ENCODE measurements around the gene ACBD4. TPM values are rescaled to one million over a fixed set of nuclear protein-coding genes. Genes with fewer than 3 reads are reported as not detected.

ACBD4 gene
- polyA plus RNA-seq, 2 donors = 5.9 to 8.8 TPM

DNA sequence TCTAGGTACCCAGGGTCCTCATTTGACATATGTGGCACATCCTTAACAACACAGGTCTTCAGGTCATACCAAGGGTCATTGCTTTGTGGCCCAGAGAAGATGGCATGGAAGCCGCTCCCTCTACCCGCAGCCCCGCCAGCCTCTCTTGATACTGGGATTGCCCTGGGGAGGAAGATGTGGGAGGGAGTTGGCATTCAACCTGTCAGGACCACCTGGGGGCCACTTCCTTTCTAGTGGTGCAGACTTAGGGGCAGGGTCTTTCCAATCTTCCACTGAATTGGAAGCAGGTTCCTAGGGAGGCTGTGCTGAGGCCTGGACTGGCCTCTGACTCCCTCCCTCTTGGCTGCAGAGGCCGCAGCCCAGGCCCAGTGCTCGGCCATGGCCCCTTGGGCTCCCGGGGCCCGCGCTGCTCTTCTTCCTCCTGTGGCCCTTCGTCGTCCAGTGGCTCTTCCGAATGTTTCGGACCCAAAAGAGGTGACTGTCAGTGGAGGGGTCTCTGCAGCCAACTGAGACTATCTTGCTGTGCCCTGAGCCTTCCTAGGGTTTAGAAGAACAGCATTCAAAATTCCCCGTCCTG is 7.7 kb downstream of the ACBD4 start:
- Histone ChIP-seq H3K27ac (ENCODE audit: low read depth in 2 of 2, low read length in 1 of 2) (peak overlapping the region; percentile 88 to 91), H3K27me3 (ENCODE audit: control insufficient read depth in 1 of 2, insufficient read depth in 2 of 2, low read length in 2 of 2) (no peaks in the 10 kb centered on the region), H3K4me1 (ENCODE audit: control insufficient read depth in 2 of 2, insufficient read depth in 2 of 2, low read length in 1 of 2) (peaks cover 2 to 5% of the 10 kb centered on the region in 2 donors), H3K36me3 (ENCODE audit: control insufficient read depth in 2 of 2, insufficient read depth in 2 of 2, low read length in 1 of 2) (no peaks in the 10 kb centered on the region), H3K9me3 (ENCODE audit: control insufficient read depth in 2 of 2, insufficient read depth in 1 of 2, low read depth in 1 of 2, low read length in 1 of 2) (no peaks in the 10 kb centered on the region), H3K4me3 (ENCODE audit: low read depth in 1 of 2, low read length in 2 of 2) (no peak overlapping the region)
- WGBS, 2 donors = 65 to 70% methylated on average over 13 of the region's 13 CpGs

DNA sequence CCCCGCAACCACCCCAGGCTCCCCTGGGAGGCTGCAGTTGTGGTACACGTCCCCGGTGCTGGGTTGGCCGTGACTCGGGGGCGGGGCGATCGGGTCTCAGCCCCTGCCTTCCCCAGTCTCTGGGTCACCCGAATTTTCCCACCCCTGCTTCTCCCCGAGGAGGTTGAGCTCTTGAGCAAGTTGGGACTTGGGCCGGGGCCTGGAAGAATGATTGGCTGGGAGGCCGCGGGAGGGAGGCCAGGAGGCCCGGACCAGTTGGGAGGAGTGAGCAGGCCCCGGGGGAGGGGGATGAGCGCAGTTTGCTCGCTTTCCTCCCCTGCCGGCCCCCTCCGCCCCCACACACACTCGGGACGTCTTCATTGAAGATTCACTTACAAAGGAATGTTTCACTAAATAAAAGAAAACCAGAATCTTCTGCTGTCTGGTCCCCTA is 8.3 kb downstream of the ACBD4 start:
- peak overlapping the region; percentile 51 to 52 for H3K4me3 ChIP-seq (ENCODE audit: low read depth in 1 of 2, low read length in 2 of 2)

DNA sequence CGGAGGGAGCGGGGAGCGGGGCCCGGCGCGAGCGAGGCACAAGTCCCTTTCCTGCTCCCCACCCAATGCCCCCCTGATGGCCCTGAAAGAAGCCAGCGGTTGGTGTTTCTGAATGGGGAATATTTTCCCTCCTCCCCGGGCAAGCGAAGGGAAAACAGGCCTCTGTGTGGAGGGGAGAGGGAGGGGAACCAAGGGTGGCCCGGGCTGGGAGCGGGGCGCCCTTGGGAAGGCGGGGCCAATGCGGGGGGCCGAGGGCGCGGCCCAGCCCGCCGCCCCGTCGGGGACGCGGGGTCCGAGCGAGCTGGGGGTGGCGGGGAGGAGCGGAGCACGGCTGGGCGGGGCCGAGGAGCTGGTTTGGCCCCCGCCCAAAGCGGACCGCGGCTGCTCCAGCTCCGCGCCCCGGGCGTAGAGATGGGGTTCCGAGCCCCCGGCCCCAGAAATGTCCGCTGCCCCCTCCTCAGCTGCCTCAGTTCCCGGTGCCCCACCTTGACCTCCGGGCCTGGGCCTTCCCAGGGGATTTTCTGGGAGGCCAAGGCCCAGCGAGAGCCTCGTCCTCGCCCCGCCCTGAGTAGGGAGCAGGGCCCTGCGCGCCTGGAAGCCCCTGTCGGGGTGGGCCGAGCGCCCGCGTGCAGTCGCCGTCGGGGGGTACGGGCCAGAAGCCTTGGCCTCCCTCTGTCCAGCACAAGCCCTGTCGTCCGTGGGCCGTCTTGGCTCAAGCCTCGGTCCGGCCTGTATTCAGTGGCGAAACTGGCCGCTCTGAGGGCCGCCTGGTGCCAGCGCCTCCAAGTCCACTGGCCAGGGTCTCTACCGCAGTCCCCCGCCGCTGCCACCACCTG is 8.9 kb downstream of the ACBD4 start:
- Histone ChIP-seq H3K27me3 (ENCODE audit: control insufficient read depth in 1 of 2, insufficient read depth in 2 of 2, low read length in 2 of 2) (no peaks in the 10 kb centered on the region), H3K4me1 (ENCODE audit: control insufficient read depth in 2 of 2, insufficient read depth in 2 of 2, low read length in 1 of 2) (peaks cover 2 to 5% of the 10 kb centered on the region in 2 donors), H3K27ac (ENCODE audit: low read depth in 2 of 2, low read length in 1 of 2) (peak overlapping the region; percentile 88 to 91), H3K36me3 (ENCODE audit: control insufficient read depth in 2 of 2, insufficient read depth in 2 of 2, low read length in 1 of 2) (no peaks in the 10 kb centered on the region), H3K9me3 (ENCODE audit: control insufficient read depth in 2 of 2, insufficient read depth in 1 of 2, low read depth in 1 of 2, low read length in 1 of 2) (no peaks in the 10 kb centered on the region), H3K4me3 (ENCODE audit: low read depth in 1 of 2, low read length in 2 of 2) (peak overlapping the region; percentile 51 to 52)
- 13 to 14% methylated on average over 56 to 71 of the region's 71 CpGs for WGBS, 2 donors

More for the DNA sequence above, 8.3 kb downstream of the ACBD4 start:
- WGBS, 2 donors = 10 to 16% methylated on average over 19 to 21 of the region's 21 CpGs
- H3K27ac ChIP-seq (ENCODE audit: low read depth in 2 of 2, low read length in 1 of 2) = peak overlapping the region; percentile 88 to 91
- no peaks in the 10 kb centered on the region for H3K27me3 ChIP-seq (ENCODE audit: control insufficient read depth in 1 of 2, insufficient read depth in 2 of 2, low read length in 2 of 2)
- peaks cover 2 to 5% of the 10 kb centered on the region in 2 donors for H3K4me1 ChIP-seq (ENCODE audit: control insufficient read depth in 2 of 2, insufficient read depth in 2 of 2, low read length in 1 of 2)
- no peaks in the 10 kb centered on the region for H3K9me3 ChIP-seq (ENCODE audit: control insufficient read depth in 2 of 2, insufficient read depth in 1 of 2, low read depth in 1 of 2, low read length in 1 of 2)
- no peaks in the 10 kb centered on the region for H3K36me3 ChIP-seq (ENCODE audit: control insufficient read depth in 2 of 2, insufficient read depth in 2 of 2, low read length in 1 of 2)

DNA sequence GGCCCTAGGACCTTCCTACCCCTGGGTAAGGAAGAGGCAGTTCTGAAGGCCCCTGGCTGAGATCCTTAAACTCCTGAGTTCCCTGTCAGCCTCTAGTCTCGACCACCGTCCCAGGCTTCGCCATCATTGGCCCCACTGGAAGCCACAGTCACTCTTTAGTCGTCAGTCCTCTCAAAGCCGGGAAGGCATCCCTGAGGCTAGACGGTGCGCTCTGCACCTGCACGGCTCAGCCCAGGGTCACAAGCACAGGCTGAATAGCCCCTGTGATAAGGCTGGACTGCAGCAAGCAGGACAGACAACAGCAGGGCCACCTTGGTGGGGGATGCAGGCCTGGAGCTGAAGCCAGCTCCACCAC is 9.5 kb downstream of the ACBD4 start:
- Histone ChIP-seq H3K27ac (ENCODE audit: low read depth in 2 of 2, low read length in 1 of 2) (peak overlapping the region; percentile 88 to 91), H3K36me3 (ENCODE audit: control insufficient read depth in 2 of 2, insufficient read depth in 2 of 2, low read length in 1 of 2) (no peaks in the 10 kb centered on the region), H3K4me3 (ENCODE audit: low read depth in 1 of 2, low read length in 2 of 2) (peak overlapping the region; percentile 51 to 52), H3K27me3 (ENCODE audit: control insufficient read depth in 1 of 2, insufficient read depth in 2 of 2, low read length in 2 of 2) (no peaks in the 10 kb centered on the region), H3K4me1 (ENCODE audit: control insufficient read depth in 2 of 2, insufficient read depth in 2 of 2, low read length in 1 of 2) (peaks cover 2 to 5% of the 10 kb centered on the region in 2 donors), H3K9me3 (ENCODE audit: control insufficient read depth in 2 of 2, insufficient read depth in 1 of 2, low read depth in 1 of 2, low read length in 1 of 2) (no peaks in the 10 kb centered on the region)
- WGBS, 2 donors = 51 to 63% methylated on average over 8 of the region's 8 CpGs

DNA sequence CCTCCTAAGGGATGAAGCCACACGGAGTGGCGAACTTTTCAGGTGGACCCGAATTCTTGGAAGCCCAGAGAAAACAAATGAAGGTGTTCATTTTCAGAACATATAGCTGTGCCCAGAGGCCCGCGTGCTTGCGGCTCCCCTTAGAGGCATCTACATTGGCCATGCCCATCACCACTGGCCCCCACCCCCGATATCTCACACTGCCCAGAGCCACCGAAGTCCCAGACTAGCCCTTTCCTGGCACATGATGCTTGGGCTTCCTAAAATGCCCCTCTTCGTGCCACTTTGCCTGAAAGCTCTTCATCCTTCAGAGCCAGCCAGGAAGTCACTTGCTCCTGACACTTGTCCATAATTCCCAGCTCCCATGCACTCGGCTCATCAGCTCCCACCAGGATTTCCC is 10.7 kb downstream of the ACBD4 start:
- Histone ChIP-seq H3K36me3 (ENCODE audit: control insufficient read depth in 2 of 2, insufficient read depth in 2 of 2, low read length in 1 of 2) (no peaks in the 10 kb centered on the region), H3K4me3 (ENCODE audit: low read depth in 1 of 2, low read length in 2 of 2) (no peak overlapping the region), H3K4me1 (ENCODE audit: control insufficient read depth in 2 of 2, insufficient read depth in 2 of 2, low read length in 1 of 2) (peaks cover 2 to 5% of the 10 kb centered on the region in 2 donors), H3K9me3 (ENCODE audit: control insufficient read depth in 2 of 2, insufficient read depth in 1 of 2, low read depth in 1 of 2, low read length in 1 of 2) (no peaks in the 10 kb centered on the region), H3K27me3 (ENCODE audit: control insufficient read depth in 1 of 2, insufficient read depth in 2 of 2, low read length in 2 of 2) (no peaks in the 10 kb centered on the region), H3K27ac (ENCODE audit: low read depth in 2 of 2, low read length in 1 of 2) (peak overlapping the region; percentile 97 to 98)
- 84 to 86% methylated on average over 10 of the region's 10 CpGs for WGBS, 2 donors

DNA sequence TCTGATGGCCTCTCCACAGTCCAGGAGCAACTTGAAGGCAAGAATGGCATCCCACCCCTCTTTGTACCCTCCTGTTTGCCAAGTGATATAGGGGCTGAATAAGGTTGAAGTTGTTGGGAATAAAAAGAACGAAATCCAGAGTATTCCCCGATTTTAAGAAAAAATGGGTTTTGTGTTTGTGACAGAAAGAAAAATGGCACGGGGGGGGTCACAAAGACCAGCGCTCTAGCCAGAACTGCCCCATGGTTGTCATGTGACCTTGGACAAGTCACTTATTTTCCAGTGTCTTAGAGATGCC is 11.1 kb downstream of the ACBD4 start:
- no peak overlapping the region for H3K4me3 ChIP-seq (ENCODE audit: low read depth in 1 of 2, low read length in 2 of 2)
- no peaks in the 10 kb centered on the region for H3K36me3 ChIP-seq (ENCODE audit: control insufficient read depth in 2 of 2, insufficient read depth in 2 of 2, low read length in 1 of 2)
- H3K4me1 ChIP-seq (ENCODE audit: control insufficient read depth in 2 of 2, insufficient read depth in 2 of 2, low read length in 1 of 2) = peaks cover 2 to 5% of the 10 kb centered on the region in 2 donors
- WGBS, 2 donors = 68 to 75% methylated on average over 4 of the region's 4 CpGs
- no peaks in the 10 kb centered on the region for H3K27me3 ChIP-seq (ENCODE audit: control insufficient read depth in 1 of 2, insufficient read depth in 2 of 2, low read length in 2 of 2)
- peak overlapping the region; percentile 97 to 98 for H3K27ac ChIP-seq (ENCODE audit: low read depth in 2 of 2, low read length in 1 of 2)
- no peaks in the 10 kb centered on the region for H3K9me3 ChIP-seq (ENCODE audit: control insufficient read depth in 2 of 2, insufficient read depth in 1 of 2, low read depth in 1 of 2, low read length in 1 of 2)

DNA sequence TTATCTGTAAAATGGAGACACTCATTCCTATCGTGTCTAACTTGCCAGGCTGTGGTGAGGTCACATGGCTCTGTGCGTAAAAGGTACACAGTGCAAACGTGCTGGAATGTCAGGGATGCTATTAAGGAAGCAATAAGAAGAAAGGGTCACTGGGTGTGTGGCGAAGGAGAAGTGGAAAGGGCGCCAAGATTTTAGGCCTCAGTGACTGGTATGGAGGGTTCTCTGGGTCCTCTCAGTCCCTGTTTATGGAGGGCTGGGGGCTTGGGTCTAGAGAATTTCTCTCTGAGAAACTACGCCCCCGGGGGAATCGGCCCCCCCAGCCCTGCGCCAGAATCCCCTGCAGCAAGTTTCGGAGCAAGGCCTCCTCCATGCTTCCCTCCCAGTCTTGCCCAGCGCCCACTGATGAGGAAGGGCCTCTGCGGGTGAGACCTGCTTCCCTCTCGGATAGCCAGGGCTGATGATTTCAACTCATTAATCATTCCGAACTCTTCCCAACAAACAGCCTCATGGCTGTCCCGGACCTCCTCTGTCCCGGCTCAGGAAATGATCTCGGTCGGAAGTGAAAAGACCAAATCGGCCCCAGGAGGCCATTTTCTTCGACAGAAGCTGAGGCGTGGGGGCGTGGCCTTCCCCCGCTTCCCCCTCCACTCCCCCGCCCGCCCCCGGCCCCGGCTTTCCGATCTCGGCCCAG is 11.5 kb downstream of the ACBD4 start:
- peaks cover 2 to 5% of the 10 kb centered on the region in 2 donors for H3K4me1 ChIP-seq (ENCODE audit: control insufficient read depth in 2 of 2, insufficient read depth in 2 of 2, low read length in 1 of 2)
- H3K36me3 ChIP-seq (ENCODE audit: control insufficient read depth in 2 of 2, insufficient read depth in 2 of 2, low read length in 1 of 2) = no peaks in the 10 kb centered on the region
- 6 to 7% methylated on average over 23 to 29 of the region's 29 CpGs for WGBS, 2 donors
- H3K4me3 ChIP-seq (ENCODE audit: low read depth in 1 of 2, low read length in 2 of 2) = peak overlapping the region; percentile 58 to 59
- H3K27ac ChIP-seq (ENCODE audit: low read depth in 2 of 2, low read length in 1 of 2) = peak overlapping the region; percentile 97 to 98
- H3K9me3 ChIP-seq (ENCODE audit: control insufficient read depth in 2 of 2, insufficient read depth in 1 of 2, low read depth in 1 of 2, low read length in 1 of 2) = no peaks in the 10 kb centered on the region
- no peaks in the 10 kb centered on the region for H3K27me3 ChIP-seq (ENCODE audit: control insufficient read depth in 1 of 2, insufficient read depth in 2 of 2, low read length in 2 of 2)

GRCh38 chr17:45147581-45148182 is 12.2 kb downstream of the ACBD4 start:
- Histone ChIP-seq H3K27me3 (ENCODE audit: control insufficient read depth in 1 of 2, insufficient read depth in 2 of 2, low read length in 2 of 2) (no peaks in the 10 kb centered on the region), H3K4me1 (ENCODE audit: control insufficient read depth in 2 of 2, insufficient read depth in 2 of 2, low read length in 1 of 2) (peaks cover 2 to 5% of the 10 kb centered on the region in 2 donors), H3K36me3 (ENCODE audit: control insufficient read depth in 2 of 2, insufficient read depth in 2 of 2, low read length in 1 of 2) (no peaks in the 10 kb centered on the region), H3K27ac (ENCODE audit: low read depth in 2 of 2, low read length in 1 of 2) (peak overlapping the region; percentile 97 to 98), H3K9me3 (ENCODE audit: control insufficient read depth in 2 of 2, insufficient read depth in 1 of 2, low read depth in 1 of 2, low read length in 1 of 2) (no peaks in the 10 kb centered on the region), H3K4me3 (ENCODE audit: low read depth in 1 of 2, low read length in 2 of 2) (peak overlapping the region; percentile 58 to 59)
- 0% methylated on average over 34 to 38 of the region's 38 CpGs for WGBS, 2 donors

- WGBS, 2 donors = 0% methylated on average over 58 of the region's 58 CpGs
- no peaks in the 10 kb centered on the region for H3K9me3 ChIP-seq (ENCODE audit: control insufficient read depth in 2 of 2, insufficient read depth in 1 of 2, low read depth in 1 of 2, low read length in 1 of 2)
- H3K4me1 ChIP-seq (ENCODE audit: control insufficient read depth in 2 of 2, insufficient read depth in 2 of 2, low read length in 1 of 2) = peaks cover 2 to 5% of the 10 kb centered on the region in 2 donors
Measured at GRCh38 chr17:45148183-45149036, 12.9 kb downstream of the ACBD4 start, which contains the start of gene HEXIM1. Gene HEXIM1, plus strand, starts transcription at chr17:45148475. Its CDS starts 716 bp downstream, at chr17:45149191.

More at GRCh38 chr17:45148183-45149036, 12.9 kb downstream of the ACBD4 start, which contains the start of gene HEXIM1:
- H3K27ac ChIP-seq (ENCODE audit: low read depth in 2 of 2, low read length in 1 of 2) = peak within 1 kb of the TSS; percentile 98 to 99
- peak within 1 kb of the TSS; percentile 80 to 96 for H3K4me3 ChIP-seq (ENCODE audit: low read depth in 1 of 2, low read length in 2 of 2)
- no peaks in the 10 kb centered on the region for H3K36me3 ChIP-seq (ENCODE audit: control insufficient read depth in 2 of 2, insufficient read depth in 2 of 2, low read length in 1 of 2)
- no peaks in the 10 kb centered on the region for H3K27me3 ChIP-seq (ENCODE audit: control insufficient read depth in 1 of 2, insufficient read depth in 2 of 2, low read length in 2 of 2)
